Measurements from ENCODE around the gene EPRS1. TPM values are rescaled to one million over a fixed set of nuclear protein-coding genes. Genes with fewer than 3 reads are reported as not detected.
A peak's percentile ranks its signal among the peaks of the same experiment; 100 is the strongest.

Gene EPRS1
- total and polyA plus RNA-seq, 9 of the 15 experiments (the other 6 are each of a cell fraction or from before 2014, with no cell fraction given) = 129 to 291 (median 248) TPM

- TF ChIP-seq, protein P1, sequence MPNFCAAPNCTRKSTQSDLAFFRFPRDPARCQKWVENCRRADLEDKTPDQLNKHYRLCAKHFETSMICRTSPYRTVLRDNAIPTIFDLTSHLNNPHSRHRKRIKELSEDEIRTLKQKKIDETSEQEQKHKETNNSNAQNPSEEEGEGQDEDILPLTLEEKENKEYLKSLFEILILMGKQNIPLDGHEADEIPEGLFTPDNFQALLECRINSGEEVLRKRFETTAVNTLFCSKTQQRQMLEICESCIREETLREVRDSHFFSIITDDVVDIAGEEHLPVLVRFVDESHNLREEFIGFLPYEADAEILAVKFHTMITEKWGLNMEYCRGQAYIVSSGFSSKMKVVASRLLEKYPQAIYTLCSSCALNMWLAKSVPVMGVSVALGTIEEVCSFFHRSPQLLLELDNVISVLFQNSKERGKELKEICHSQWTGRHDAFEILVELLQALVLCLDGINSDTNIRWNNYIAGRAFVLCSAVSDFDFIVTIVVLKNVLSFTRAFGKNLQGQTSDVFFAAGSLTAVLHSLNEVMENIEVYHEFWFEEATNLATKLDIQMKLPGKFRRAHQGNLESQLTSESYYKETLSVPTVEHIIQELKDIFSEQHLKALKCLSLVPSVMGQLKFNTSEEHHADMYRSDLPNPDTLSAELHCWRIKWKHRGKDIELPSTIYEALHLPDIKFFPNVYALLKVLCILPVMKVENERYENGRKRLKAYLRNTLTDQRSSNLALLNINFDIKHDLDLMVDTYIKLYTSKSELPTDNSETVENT (CRISPR knock-in tag; IDR thresholded peaks at IDR 0.05) = no peak
These were observed 2.7 kb downstream of the EPRS1 start (continued) for GRCh38 chr1:220043646-220044045.

DNA sequence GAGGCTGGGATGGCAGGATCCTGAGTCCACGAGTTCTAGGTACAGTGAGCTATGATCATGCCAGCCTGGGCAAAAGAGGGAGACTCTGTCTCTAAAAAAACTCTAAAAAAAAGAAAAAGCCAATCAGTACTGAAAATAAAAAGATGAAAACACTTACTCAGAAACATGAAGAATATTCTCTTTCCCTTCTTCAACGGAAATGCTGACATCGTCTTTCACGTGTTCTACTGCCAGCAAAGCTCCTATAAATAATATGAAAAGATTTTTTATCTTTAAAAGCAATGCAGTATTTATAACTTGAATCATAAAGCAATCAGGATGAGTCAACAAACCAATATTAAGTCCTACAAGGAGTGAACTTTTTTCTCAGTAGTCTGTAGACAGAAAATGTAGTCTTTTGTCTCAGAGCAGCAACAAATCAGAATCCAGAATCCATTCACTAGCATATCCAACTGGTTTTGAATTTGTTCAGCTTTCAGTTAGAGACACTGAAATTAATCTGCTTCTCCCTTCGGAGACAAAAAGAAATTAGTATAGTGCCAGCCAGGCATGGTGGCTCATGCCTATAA is 6.2 kb downstream of the EPRS1 start:
- H3K4me2 ChIP-seq (ENCODE audit: insufficient read depth, low read length) = no peak overlapping the region
- peaks cover 66% of the 10 kb centered on the region for H3K36me3 ChIP-seq (ENCODE audit: control insufficient read depth, insufficient read depth, low read length)
- TF ChIP-seq C11orf30 (IDR thresholded peaks at IDR 0.05; ENCODE audit: low read depth) = 0 out of 2 replicates have a peak, but pooled peaks have one; percentile 23
- 0 out of 2 replicates have a peak, but pooled peaks have one; percentile 48 for TF ChIP-seq ZNF316 (IDR thresholded peaks at IDR 0.05)
- TF ChIP-seq, protein P2, sequence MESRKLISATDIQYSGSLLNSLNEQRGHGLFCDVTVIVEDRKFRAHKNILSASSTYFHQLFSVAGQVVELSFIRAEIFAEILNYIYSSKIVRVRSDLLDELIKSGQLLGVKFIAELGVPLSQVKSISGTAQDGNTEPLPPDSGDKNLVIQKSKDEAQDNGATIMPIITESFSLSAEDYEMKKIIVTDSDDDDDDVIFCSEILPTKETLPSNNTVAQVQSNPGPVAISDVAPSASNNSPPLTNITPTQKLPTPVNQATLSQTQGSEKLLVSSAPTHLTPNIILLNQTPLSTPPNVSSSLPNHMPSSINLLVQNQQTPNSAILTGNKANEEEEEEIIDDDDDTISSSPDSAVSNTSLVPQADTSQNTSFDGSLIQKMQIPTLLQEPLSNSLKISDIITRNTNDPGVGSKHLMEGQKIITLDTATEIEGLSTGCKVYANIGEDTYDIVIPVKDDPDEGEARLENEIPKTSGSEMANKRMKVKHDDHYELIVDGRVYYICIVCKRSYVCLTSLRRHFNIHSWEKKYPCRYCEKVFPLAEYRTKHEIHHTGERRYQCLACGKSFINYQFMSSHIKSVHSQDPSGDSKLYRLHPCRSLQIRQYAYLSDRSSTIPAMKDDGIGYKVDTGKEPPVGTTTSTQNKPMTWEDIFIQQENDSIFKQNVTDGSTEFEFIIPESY (CRISPR knock-in tag; IDR thresholded peaks at IDR 0.05) = no peak
- no TSS peak for BruUV-seq (replicated peaks)
- 96% methylated on average over 5 of the region's 5 CpGs for WGBS (ENCODE audit: insufficient coverage, low coverage, missing lambda C conversion rate)
- H3K9ac ChIP-seq (ENCODE audit: insufficient read depth in 1 of 2, low read depth in 2 of 2, low read length in 2 of 2) = no peak overlapping the region
- H3K4me3 ChIP-seq = no peak overlapping the region
- H2AFZ ChIP-seq (ENCODE audit: low read depth, low read length) = no peak overlapping the region
- CTCF ChIA-PET (ENCODE audit: low intra/inter-chr PET ratio) = no interaction called here
- H3K9me1 ChIP-seq (ENCODE audit: control insufficient read depth, insufficient read depth, low read length) = peaks cover 4% of the 10 kb centered on the region
- no peak for DNase-seq (ENCODE audit: extremely low read depth in 1 of 4, low spot score in 3 of 4)
- peaks cover 18% of the 10 kb centered on the region for H4K20me1 ChIP-seq (replicated peaks; ENCODE audit: control insufficient read depth, insufficient read depth, low read length)
- FAIRE-seq = no peak
- no peak for ATAC-seq
- in situ Hi-C loops (cut with MboI) = no loop called here
- no peaks in the 10 kb centered on the region for H3K27me3 ChIP-seq (ENCODE audit: control insufficient read depth in 2 of 2, insufficient read depth in 2 of 2, low read length in 2 of 2)
- H3K4me1 ChIP-seq (replicated peaks in 1 of 2; ENCODE audit: control insufficient read depth in 2 of 2, insufficient read depth in 2 of 2, low read length in 2 of 2) = peaks cover 6 to 20% of the 10 kb centered on the region in 2 experiments; a peak in 3 of 5 replicates
- H3K9me3 ChIP-seq (replicated peaks; ENCODE audit: control insufficient read depth, insufficient read depth, low read depth, low read length) = no peaks in the 10 kb centered on the region
- H3K27ac ChIP-seq (ENCODE audit: extremely low read depth, low read depth, low read length) = no peak overlapping the region
- POLR2A ChIA-PET = interaction anchor here (1.1 to 1.9 kb wide), 2 partner anchors 11 to 65 kb away, joined by 3 to 9 read pairs; no protein-coding TSS in a partner anchor
- H3K79me2 ChIP-seq (ENCODE audit: control insufficient read depth, insufficient read depth, low read length) = peaks cover 94% of the 10 kb centered on the region
- intact Hi-C loops (cut with micrococcal nuclease) = no loop called here
